Measurements from ENCODE around the gene GABPB2.

DNA sequence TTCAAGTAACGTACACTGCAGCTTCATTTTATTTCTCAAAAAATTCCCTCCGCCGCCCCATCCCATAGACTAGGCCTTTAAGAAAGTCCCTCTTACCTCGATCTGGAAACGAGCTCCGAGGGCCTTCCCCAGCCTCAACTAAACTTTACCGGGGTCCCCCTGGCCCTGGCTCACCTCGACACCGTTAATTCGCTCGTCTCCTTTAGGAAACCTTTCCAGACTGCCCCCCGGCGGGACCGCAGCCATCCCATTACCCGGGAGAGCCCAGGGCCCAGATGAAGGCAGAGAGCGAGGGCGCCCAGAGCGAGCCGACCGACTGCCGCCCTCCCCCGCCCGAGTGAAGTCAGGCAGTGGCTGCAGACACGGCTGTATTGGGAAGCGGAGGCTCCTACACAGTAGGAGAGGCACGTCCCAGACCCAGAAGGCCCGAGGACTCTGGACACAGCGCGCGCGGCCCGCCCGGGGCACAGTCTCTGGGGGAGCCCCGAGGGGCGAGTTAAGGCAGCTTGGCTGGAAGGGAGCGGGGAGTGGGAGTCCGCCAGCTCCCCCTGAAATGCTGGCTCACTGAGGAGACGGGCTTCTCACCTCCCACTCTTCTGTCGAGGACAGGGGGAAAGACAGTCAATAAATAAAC lies 61.3 kb downstream of the GABPB2 start:
- TF ChIP-seq, protein P1, sequence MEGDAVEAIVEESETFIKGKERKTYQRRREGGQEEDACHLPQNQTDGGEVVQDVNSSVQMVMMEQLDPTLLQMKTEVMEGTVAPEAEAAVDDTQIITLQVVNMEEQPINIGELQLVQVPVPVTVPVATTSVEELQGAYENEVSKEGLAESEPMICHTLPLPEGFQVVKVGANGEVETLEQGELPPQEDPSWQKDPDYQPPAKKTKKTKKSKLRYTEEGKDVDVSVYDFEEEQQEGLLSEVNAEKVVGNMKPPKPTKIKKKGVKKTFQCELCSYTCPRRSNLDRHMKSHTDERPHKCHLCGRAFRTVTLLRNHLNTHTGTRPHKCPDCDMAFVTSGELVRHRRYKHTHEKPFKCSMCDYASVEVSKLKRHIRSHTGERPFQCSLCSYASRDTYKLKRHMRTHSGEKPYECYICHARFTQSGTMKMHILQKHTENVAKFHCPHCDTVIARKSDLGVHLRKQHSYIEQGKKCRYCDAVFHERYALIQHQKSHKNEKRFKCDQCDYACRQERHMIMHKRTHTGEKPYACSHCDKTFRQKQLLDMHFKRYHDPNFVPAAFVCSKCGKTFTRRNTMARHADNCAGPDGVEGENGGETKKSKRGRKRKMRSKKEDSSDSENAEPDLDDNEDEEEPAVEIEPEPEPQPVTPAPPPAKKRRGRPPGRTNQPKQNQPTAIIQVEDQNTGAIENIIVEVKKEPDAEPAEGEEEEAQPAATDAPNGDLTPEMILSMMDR (IDR thresholded peaks at IDR 0.05; ENCODE audit: low read length), result no peak
- TF ChIP-seq EZH2 (optimal IDR thresholded peaks at IDR 0.05; ENCODE audit: low read depth, low read length), result no peak
